ENCODE results near the gene SOWAHD. TPM values are rescaled to one million over a fixed set of nuclear protein-coding genes. Genes with fewer than 3 reads are reported as not detected.
A peak's percentile ranks its signal among the peaks of the same experiment; 100 is the strongest.
"Not testable (repeated sequence)": the region's sequence is repeated elsewhere in the genome, so short reads cannot be mapped to it uniquely, and the experiment has no call there.

The SOWAHD gene
- total and polyA plus RNA-seq, 2 donors (not counting 1 experiment from before 2014, with no cell fraction given), result 3.8 to 14.9 TPM

DNA sequence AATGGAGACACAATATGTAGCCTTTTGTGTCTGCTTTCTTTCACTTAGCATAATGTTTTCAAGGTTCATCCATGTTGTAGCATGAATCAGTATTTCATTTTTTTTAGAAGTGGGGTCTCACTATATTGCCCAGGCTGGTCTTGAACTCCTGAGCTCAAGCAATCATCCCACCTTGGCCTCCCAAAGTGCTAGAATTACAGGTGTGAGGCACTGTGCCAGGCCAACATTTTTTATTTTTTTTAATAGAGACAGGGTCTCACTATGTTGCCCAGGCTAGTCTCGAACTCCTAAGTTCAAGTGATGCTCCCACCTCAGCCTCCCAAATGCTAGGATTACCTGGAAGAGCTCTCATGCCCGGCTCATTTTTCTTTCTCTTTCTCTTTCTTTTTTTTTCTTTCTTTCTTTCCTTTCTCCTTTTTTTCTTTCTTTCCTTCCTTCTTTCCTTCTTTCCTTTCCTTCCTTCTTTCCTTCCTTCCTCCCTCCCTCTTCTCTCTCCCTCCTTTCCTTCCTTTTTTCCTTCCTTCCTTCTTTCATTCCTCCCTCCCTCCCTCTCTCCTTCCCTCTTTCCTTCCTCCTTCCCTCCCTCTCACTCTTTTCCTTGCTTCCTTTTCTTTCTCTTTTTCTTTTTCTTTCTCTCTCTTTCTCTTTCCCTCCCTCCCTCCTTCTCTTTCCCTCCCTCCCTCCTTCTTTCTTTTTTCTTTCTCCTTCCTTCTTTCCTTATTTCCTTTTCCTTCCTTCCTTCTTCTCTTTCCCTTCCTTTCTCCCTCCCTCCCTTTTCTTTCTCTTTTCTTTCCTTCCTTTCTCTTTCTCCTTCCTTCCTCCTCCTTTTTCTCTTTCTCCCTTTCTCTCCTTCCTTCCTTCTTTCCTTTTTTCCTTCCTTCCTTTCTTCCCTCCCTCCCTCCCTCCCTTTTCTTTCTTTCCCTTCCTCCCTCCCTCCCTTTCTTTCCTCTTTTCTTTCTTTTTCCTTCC, 43.1 kb downstream of the SOWAHD start:
- no peak for TF ChIP-seq EZH2 (IDR thresholded peaks at IDR 0.05; ENCODE audit: borderline replicate concordance, insufficient read depth, low read depth, low read length, poor library complexity, severe bottlenecking)
- peak; percentile 17 for TF ChIP-seq CTCF (IDR thresholded peaks at IDR 0.05)
- ChIA-PET POLR2A (interaction anchor here (0.6 kb wide), 1 partner anchor 20 kb away, joined by 5 read pairs; no protein-coding TSS in a partner anchor), CTCF (no interaction called here)
- Histone ChIP-seq H3K9me3 (ENCODE audit: control extremely low read depth in 1 of 3, control insufficient read depth in 2 of 3, insufficient read depth in 1 of 3, low read length in 2 of 3) (no peaks in the 10 kb centered on the region), H3K4me1 (ENCODE audit: control insufficient read depth in 2 of 2, insufficient read depth in 2 of 2, low read length in 2 of 2) (no peaks in the 10 kb centered on the region), H3K4me2 (replicated peaks; ENCODE audit: low read depth, low read length, poor library complexity, severe bottlenecking) (no peak overlapping the region), H2AFZ (ENCODE audit: insufficient read depth, low read depth, low read length, poor library complexity, severe bottlenecking) (no peak overlapping the region), H3K27ac (ENCODE audit: low read length in 2 of 2) (no peak overlapping the region), H3K4me3 (ENCODE audit: control extremely low read depth in 1 of 5, extremely low read depth in 1 of 5, insufficient read depth in 1 of 5, low read depth in 2 of 5, low read length in 4 of 5) (no peak overlapping the region), H3K79me2 (ENCODE audit: control insufficient read depth, insufficient read depth, low read length) (no peaks in the 10 kb centered on the region), H3K36me3 (replicated peaks in 1 of 2; ENCODE audit: control extremely low read depth in 1 of 2, control insufficient read depth in 1 of 2, extremely low read depth in 1 of 2, insufficient read depth in 2 of 2, low read length in 1 of 2) (no peaks in the 10 kb centered on the region), H3K27me3 (replicated peaks in 1 of 4; ENCODE audit: control extremely low read depth in 1 of 4, control insufficient read depth in 3 of 4, insufficient read depth in 4 of 4, low read length in 3 of 4) (no peaks in the 10 kb centered on the region), H4K20me1 (ENCODE audit: control insufficient read depth, insufficient read depth, low read length, poor library complexity, severe bottlenecking) (no peaks in the 10 kb centered on the region), H3K9ac (ENCODE audit: low read length) (no peak overlapping the region)
- WGBS (ENCODE audit: insufficient coverage), result 100% methylated on average over 2 of the region's 2 CpGs
- H3K9me3 Mint-ChIP-seq (ENCODE audit: insufficient read depth), result no peaks in the 10 kb centered on the region
- H3K4me3 Mint-ChIP-seq, result no peak overlapping the region
- no peak for DNase-seq
- H3K27me3 Mint-ChIP-seq, result no peaks in the 10 kb centered on the region
- ATAC-seq (ENCODE audit: low read depth), result no peak
- H3K27ac Mint-ChIP-seq, result no peak overlapping the region
- H3K4me1 Mint-ChIP-seq, result no peaks in the 10 kb centered on the region
- intact Hi-C loops (cut with micrococcal nuclease), result no loop called here

GRCh38 chrX:119802546-119802945, 44.2 kb downstream of the SOWAHD start:
- no peak overlapping the region for H3K27ac Mint-ChIP-seq
- CTCF ChIA-PET, result no interaction called here
- Histone ChIP-seq H3K9ac (ENCODE audit: low read length) (no peak overlapping the region), H3K9me3 (ENCODE audit: control extremely low read depth in 1 of 3, control insufficient read depth in 2 of 3, insufficient read depth in 1 of 3, low read length in 2 of 3) (no peaks in the 10 kb centered on the region), H3K79me2 (ENCODE audit: control insufficient read depth, insufficient read depth, low read length) (no peaks in the 10 kb centered on the region), H3K4me3 (ENCODE audit: control extremely low read depth in 1 of 5, extremely low read depth in 1 of 5, insufficient read depth in 1 of 5, low read depth in 2 of 5, low read length in 4 of 5) (no peak overlapping the region), H3K27ac (ENCODE audit: low read length in 2 of 2) (no peak overlapping the region), H3K4me1 (ENCODE audit: control insufficient read depth in 2 of 2, insufficient read depth in 2 of 2, low read length in 2 of 2) (no peaks in the 10 kb centered on the region), H2AFZ (ENCODE audit: insufficient read depth, low read depth, low read length, poor library complexity, severe bottlenecking) (no peak overlapping the region), H3K27me3 (replicated peaks in 1 of 4; ENCODE audit: control extremely low read depth in 1 of 4, control insufficient read depth in 3 of 4, insufficient read depth in 4 of 4, low read length in 3 of 4) (no peaks in the 10 kb centered on the region), H4K20me1 (ENCODE audit: control insufficient read depth, insufficient read depth, low read length, poor library complexity, severe bottlenecking) (no peaks in the 10 kb centered on the region), H3K4me2 (replicated peaks; ENCODE audit: low read depth, low read length, poor library complexity, severe bottlenecking) (no peak overlapping the region), H3K36me3 (replicated peaks in 1 of 2; ENCODE audit: control extremely low read depth in 1 of 2, control insufficient read depth in 1 of 2, extremely low read depth in 1 of 2, insufficient read depth in 2 of 2, low read length in 1 of 2) (no peaks in the 10 kb centered on the region)
- ATAC-seq (ENCODE audit: low read depth) (no peak), DNase-seq (no peak)
- TF ChIP-seq CTCF (IDR thresholded peaks at IDR 0.05) (no peak), EZH2 (IDR thresholded peaks at IDR 0.05; ENCODE audit: borderline replicate concordance, insufficient read depth, low read depth, low read length, poor library complexity, severe bottlenecking) (no peak)
- no peak overlapping the region for H3K4me3 Mint-ChIP-seq
- no peaks in the 10 kb centered on the region for H3K9me3 Mint-ChIP-seq (ENCODE audit: insufficient read depth)
- 76% methylated on average over 5 of the region's 8 CpGs for WGBS (ENCODE audit: insufficient coverage)
- H3K4me1 Mint-ChIP-seq, result no peaks in the 10 kb centered on the region
- POLR2A ChIA-PET, result no interaction called here
- no peaks in the 10 kb centered on the region for H3K27me3 Mint-ChIP-seq
- intact Hi-C loops (cut with micrococcal nuclease), result no loop called here

DNA sequence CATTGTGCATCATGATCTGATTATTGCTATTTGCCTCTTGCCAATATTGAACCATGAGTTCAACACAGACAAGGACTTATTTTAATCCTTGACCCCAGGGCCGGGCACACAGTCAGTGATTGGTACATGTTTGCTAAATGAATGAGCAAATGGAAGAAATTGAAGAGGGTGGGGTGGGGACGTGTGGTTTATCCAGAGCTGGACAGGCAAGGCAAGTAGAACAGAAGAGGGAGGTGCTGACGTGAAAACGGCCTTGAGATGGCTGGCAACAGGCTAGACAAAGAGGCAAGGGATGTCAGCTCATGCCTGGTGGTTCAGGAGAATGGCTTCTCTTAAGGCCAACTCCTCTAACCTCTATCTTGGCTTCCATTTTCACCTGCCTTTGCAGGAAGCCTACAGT, 50.1 kb downstream of the SOWAHD start:
- H3K9me3 Mint-ChIP-seq (ENCODE audit: insufficient read depth); CTCF ChIA-PET; H3K9ac ChIP-seq (ENCODE audit: low read length); H3K27me3 ChIP-seq (replicated peaks in 1 of 4; ENCODE audit: control extremely low read depth in 1 of 4, control insufficient read depth in 3 of 4, insufficient read depth in 4 of 4, low read length in 3 of 4); H3K36me3 ChIP-seq (replicated peaks in 1 of 2; ENCODE audit: control extremely low read depth in 1 of 2, control insufficient read depth in 1 of 2, extremely low read depth in 1 of 2, insufficient read depth in 2 of 2, low read length in 1 of 2); H3K4me3 Mint-ChIP-seq; H4K20me1 ChIP-seq (ENCODE audit: control insufficient read depth, insufficient read depth, low read length, poor library complexity, severe bottlenecking); H3K9me3 ChIP-seq (ENCODE audit: control extremely low read depth in 1 of 3, control insufficient read depth in 2 of 3, insufficient read depth in 1 of 3, low read length in 2 of 3); H3K4me2 ChIP-seq (replicated peaks; ENCODE audit: low read depth, low read length, poor library complexity, severe bottlenecking); POLR2A ChIA-PET; intact Hi-C loops (cut with micrococcal nuclease); H3K79me2 ChIP-seq (ENCODE audit: control insufficient read depth, insufficient read depth, low read length); H2AFZ ChIP-seq (ENCODE audit: insufficient read depth, low read depth, low read length, poor library complexity, severe bottlenecking); H3K4me1 ChIP-seq (ENCODE audit: control insufficient read depth in 2 of 2, insufficient read depth in 2 of 2, low read length in 2 of 2); H3K4me3 ChIP-seq (ENCODE audit: control extremely low read depth in 1 of 5, extremely low read depth in 1 of 5, insufficient read depth in 1 of 5, low read depth in 2 of 5, low read length in 4 of 5); DNase-seq; H3K4me1 Mint-ChIP-seq; H3K27ac ChIP-seq (ENCODE audit: low read length in 2 of 2); H3K27me3 Mint-ChIP-seq; ATAC-seq (ENCODE audit: low read depth); H3K27ac Mint-ChIP-seq: not testable (repeated sequence)
- WGBS (ENCODE audit: insufficient coverage), result no CpG with 5 or more reads among the region's 4 CpGs

All from B cell (primary cell).